Uterus (tissue), 2 donors: ENCODE data around the gene UBA5.

Experiments used
- POLR2A ChIP-seq, 2 donors: fragments of 450-650 bp; IDR thresholded peaks; one replicate each; pipeline ENCODE4 v1.6.1; 2016; ENCODE audit warnings: antibody characterized with exemption in 2 of 2, mild to moderate bottlenecking in 1 of 2, moderate library complexity in 1 of 2
- TF ChIP-seq, protein P1 (sequence below), 4 experiments: fragments of 200-600 bp in 2 of 4; fragments of 450-650 bp in 2 of 4; sonication (generic) in 2 of 4; IDR thresholded peaks; one replicate each; pipeline ENCODE4 v1.5.1; 2016 to 2019; ENCODE audit warnings: antibody characterized with exemption in 4 of 4, mild to moderate bottlenecking in 2 of 4, moderate library complexity in 1 of 4

DNA sequence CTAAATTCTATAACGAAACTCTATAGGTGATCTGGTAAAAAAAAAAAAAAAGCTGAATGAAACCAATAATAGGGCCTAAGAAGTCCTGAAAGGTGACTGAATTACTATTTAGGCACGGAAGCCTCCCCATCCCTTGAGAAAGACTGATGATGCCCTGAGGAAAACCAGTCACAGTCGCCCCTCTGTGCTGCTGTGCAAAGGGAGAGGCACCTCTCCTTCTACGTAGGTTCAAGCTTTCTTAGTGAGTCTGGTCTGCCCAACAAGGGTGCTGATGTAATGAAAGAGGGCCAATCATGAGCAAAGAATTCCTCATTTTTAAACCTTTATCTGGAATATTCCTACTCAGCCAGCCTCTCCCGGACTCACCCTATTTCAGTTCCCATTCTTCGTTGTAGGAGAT is 50.2 kb downstream of the UBA5 start:
- TF ChIP-seq, protein P1, sequence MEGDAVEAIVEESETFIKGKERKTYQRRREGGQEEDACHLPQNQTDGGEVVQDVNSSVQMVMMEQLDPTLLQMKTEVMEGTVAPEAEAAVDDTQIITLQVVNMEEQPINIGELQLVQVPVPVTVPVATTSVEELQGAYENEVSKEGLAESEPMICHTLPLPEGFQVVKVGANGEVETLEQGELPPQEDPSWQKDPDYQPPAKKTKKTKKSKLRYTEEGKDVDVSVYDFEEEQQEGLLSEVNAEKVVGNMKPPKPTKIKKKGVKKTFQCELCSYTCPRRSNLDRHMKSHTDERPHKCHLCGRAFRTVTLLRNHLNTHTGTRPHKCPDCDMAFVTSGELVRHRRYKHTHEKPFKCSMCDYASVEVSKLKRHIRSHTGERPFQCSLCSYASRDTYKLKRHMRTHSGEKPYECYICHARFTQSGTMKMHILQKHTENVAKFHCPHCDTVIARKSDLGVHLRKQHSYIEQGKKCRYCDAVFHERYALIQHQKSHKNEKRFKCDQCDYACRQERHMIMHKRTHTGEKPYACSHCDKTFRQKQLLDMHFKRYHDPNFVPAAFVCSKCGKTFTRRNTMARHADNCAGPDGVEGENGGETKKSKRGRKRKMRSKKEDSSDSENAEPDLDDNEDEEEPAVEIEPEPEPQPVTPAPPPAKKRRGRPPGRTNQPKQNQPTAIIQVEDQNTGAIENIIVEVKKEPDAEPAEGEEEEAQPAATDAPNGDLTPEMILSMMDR (IDR thresholded peaks at IDR 0.05) = no peak
- no peak for TF ChIP-seq POLR2A (IDR thresholded peaks at IDR 0.05)
